Bronchial epithelial cell (primary cell): ENCODE measurements around the gene TSNAX. TPM values are rescaled to one million over a fixed set of nuclear protein-coding genes. Genes with fewer than 3 reads are reported as not detected.

Experiments
- DNase-seq: peaks from one replicate; pipeline ENCODE4 v3.0.0-alpha.2; 2010; ENCODE audit warnings: low read depth
- FAIRE-seq: peaks from 2 replicates; lab custom pipeline; 2011; peaks lifted over from hg19 to GRCh38; lab: Jason Lieb, UNC
- H3K27me3 ChIP-seq: 2 replicates; pipeline ENCODE4 v1.5.1; 2011; ENCODE audit warnings: low read length; ENCODE audit not compliant: control insufficient read depth, insufficient read depth
- H3K36me3 ChIP-seq: 2 replicates; pipeline ENCODE4 v1.5.1; 2011; ENCODE audit warnings: low read length; ENCODE audit not compliant: control insufficient read depth, insufficient read depth
- H3K4me3 ChIP-seq: 2 replicates; pipeline ENCODE4 v1.5.1; 2011; ENCODE audit warnings: mild to moderate bottlenecking, low read depth, low read length, control low read depth
- CTCF ChIP-seq: IDR thresholded peaks from 2 replicates; pipeline ENCODE4 v1.5.1; 2011; ENCODE audit warnings: mild to moderate bottlenecking, moderate library complexity, low read length, control low read depth, inconsistent platforms; ENCODE audit not compliant: insufficient read depth, severe bottlenecking
- total RNA-seq: library from RNA; depleted of rRNA; stranded (reverse); fragments of >200 nt; gene quantifications from 2 replicates; pipeline ENCODE4 v1.2.1, GENCODE V29; 2014

The TSNAX gene
- total RNA-seq, 1 donor from 2014 or later, result 27.1 TPM

GRCh38 chr1:231612393-231613089, 84.1 kb downstream of the TSNAX start:
- Histone ChIP-seq H3K4me3 (no peak overlapping the region), H3K36me3 (no peaks in the 10 kb centered on the region), H3K27me3 (no peaks in the 10 kb centered on the region)
- DNase-seq (no peak), FAIRE-seq (no peak)
- TF ChIP-seq CTCF, result no peak

GRCh38 chr1:231613419-231614349, 85.2 kb downstream of the TSNAX start:
- Histone ChIP-seq H3K36me3 (no peaks in the 10 kb centered on the region), H3K4me3 (no peak overlapping the region), H3K27me3 (no peaks in the 10 kb centered on the region)
- FAIRE-seq, result no peak
- no peak for TF ChIP-seq CTCF
- DNase-seq, result peak; percentile 31

Other genes starting within 250 kb of the TSNAX start
- gene EXOC8, start 190.8 kb upstream of the TSNAX start, total RNA-seq, result 17.4 and 19.5 TPM in 2 replicates
- 14.2 and 14.5 TPM in 2 replicates for gene SPRTN, start 190.4 kb upstream of the TSNAX start, total RNA-seq
- 31.9 and 44.0 TPM in 2 replicates for gene EGLN1, start 106.4 kb upstream of the TSNAX start, total RNA-seq
- 0.64 and 0.79 TPM in 2 replicates for gene DISC1, start 98.1 kb downstream of the TSNAX start, total RNA-seq